Brain microvascular endothelial cell (primary cell): ENCODE measurements around the gene CDK16.

Source experiments
- DNase-seq: peaks from one replicate; pipeline ENCODE4 v3.0.0-alpha.2; 2020
- H3K27ac ChIP-seq: fragments of 250-450 bp; sonication (Bioruptor Pico); 2 replicates; pipeline ENCODE4 v1.5.1; 2020; ENCODE audit warnings: mild to moderate bottlenecking, moderate library complexity
- H3K27me3 ChIP-seq: fragments of 250-450 bp; sonication (Bioruptor Pico); replicated peaks from 2 replicates; pipeline ENCODE4 v1.5.1; 2020; ENCODE audit warnings: mild to moderate bottlenecking
- H3K36me3 ChIP-seq: fragments of 250-450 bp; sonication (Bioruptor Pico); replicated peaks from 2 replicates; pipeline ENCODE4 v1.5.1; 2020; ENCODE audit warnings: mild to moderate bottlenecking
- H3K4me3 ChIP-seq: 2 replicates; pipeline ENCODE4 v1.5.1; 2011; ENCODE audit warnings: low read depth, mild to moderate bottlenecking, control low read depth, low read length, moderate library complexity
- in situ Hi-C: cut with HindIII; loops from 2 replicates; pipeline ENCODE4 v1.10.0; 2017; ENCODE audit warnings: low sequenced_read_pairs, low pct_ligation_motif_present
- TF ChIP-seq, protein P1 (sequence below): IDR thresholded peaks from 2 replicates; pipeline ENCODE4 v1.5.1; 2011; ENCODE audit warnings: low read depth, mild to moderate bottlenecking, moderate library complexity, low read length, control low read depth, inconsistent platforms; ENCODE audit errors: missing control alignments

The CDK16 gene

DNA sequence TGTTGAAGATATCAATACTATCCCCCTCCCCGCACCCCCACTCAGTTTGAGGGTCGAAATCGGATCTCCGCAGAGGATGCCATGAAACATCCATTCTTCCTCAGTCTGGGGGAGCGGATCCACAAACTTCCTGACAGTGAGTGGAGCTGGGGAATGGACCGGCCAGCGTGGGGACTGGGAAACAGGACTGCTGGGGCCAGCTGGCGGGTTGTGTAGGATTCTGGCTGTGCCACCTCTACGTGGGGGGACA, 8.8 kb downstream of the CDK16 start:
- no peak for DNase-seq
- Histone ChIP-seq H3K36me3 (peaks cover 60% of the 10 kb centered on the region), H3K27ac (no peak overlapping the region), H3K4me3 (no peak overlapping the region), H3K27me3 (no peaks in the 10 kb centered on the region)
- in situ Hi-C loops: no loop called here
- TF ChIP-seq, protein P1, sequence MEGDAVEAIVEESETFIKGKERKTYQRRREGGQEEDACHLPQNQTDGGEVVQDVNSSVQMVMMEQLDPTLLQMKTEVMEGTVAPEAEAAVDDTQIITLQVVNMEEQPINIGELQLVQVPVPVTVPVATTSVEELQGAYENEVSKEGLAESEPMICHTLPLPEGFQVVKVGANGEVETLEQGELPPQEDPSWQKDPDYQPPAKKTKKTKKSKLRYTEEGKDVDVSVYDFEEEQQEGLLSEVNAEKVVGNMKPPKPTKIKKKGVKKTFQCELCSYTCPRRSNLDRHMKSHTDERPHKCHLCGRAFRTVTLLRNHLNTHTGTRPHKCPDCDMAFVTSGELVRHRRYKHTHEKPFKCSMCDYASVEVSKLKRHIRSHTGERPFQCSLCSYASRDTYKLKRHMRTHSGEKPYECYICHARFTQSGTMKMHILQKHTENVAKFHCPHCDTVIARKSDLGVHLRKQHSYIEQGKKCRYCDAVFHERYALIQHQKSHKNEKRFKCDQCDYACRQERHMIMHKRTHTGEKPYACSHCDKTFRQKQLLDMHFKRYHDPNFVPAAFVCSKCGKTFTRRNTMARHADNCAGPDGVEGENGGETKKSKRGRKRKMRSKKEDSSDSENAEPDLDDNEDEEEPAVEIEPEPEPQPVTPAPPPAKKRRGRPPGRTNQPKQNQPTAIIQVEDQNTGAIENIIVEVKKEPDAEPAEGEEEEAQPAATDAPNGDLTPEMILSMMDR: no peak

DNA sequence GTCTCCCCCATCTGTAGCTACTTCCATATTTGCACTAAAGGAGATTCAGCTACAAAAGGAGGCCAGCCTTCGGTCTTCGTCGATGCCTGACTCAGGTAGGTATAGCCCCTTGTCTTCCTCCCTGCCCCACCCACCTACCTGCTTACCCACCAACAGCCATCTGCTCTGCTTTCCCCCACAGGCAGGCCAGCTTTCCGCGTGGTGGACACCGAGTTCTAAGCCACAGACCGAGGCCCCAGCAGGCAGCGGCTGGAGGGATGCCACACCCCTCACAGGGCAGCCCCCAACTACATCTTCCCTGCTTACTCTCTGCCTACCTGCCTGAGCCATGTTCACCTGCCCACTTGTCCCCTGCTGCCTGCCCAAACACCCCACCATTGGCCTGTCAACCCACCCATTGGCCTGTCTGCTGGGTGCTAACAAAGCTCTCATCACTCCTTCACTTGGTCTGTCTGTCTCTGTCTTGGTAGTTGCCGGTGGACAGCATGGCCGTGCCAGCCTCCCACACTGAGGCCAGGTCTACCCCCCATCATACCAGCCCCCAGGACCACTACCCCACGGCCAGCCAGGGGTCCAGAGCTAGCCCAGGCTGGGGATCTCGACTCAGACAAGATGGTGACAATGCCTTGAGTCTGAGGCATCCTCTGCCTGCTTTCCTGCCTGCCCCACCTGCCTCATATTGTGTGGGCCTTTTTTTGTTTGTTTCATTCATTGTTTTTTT, 10.2 kb downstream of the CDK16 start:
- TF ChIP-seq, protein P1: no peak
- no peak for DNase-seq
- in situ Hi-C loops: no loop called here

DNA sequence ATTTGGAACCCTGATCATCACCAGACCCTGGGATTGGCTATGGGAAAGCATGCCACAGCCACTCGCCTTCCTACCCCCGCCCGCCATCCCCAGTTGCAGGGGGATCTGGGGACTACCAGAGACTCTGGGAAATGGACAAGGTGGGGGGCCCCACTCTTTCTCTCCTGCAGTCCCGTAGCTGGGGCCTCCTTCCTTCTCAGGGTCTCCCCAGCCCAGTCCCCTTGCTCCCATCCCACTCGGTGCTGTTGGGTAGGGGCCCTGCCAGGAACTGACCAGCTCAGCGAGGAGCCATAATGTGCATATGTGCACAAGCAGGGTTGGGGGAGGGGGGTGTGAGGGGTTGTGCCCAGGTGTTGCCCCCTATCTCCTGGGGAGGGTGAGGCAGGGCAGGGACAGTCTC, 10.9 kb downstream of the CDK16 start:
- DNase-seq: no peak
- no peak overlapping the region for H3K27ac ChIP-seq
- no peak overlapping the region for H3K4me3 ChIP-seq
- TF ChIP-seq, protein P1: no peak
- in situ Hi-C loops: no loop called here
- peaks cover 45% of the 10 kb centered on the region for H3K36me3 ChIP-seq
- H3K27me3 ChIP-seq: no peaks in the 10 kb centered on the region

More for the DNA sequence above, 10.2 kb downstream of the CDK16 start:
- H3K27ac ChIP-seq: no peak overlapping the region
- H3K27me3 ChIP-seq: no peaks in the 10 kb centered on the region
- no peak overlapping the region for H3K4me3 ChIP-seq
- peaks cover 52% of the 10 kb centered on the region for H3K36me3 ChIP-seq

DNA sequence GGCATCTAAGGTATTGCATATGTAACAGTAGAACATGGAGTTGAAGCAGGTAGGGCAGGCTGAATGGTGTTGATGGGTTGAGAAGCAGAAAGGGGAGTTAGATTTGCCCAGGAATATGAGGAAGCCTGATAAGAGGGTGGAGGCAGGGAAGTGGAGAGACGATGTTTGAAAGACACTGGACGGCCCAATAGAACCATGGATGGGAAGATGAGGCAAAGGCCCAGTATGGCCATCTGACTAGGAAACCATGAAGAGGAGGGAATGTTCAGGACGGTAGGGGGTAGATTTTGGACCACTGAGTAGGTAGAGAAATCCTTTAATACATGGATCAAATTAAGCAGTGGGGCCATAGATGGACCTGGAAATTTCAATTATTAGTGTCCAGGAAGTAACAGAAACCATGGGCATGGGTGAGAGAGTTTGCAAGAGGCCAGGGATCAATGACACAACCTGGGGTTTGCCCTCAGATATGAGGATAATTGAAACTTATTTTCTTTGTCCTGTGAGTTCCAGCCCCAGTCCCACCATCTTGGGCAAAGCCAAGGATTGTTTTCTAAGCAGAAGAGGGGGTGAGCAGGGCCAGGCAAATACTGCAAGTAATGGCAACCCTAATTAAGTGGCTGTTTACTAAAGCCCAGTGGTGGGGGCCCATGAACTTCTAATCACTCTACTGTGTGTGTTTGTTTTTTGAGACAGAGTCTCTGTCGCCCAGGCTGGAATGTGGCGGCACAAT, 11.8 kb downstream of the CDK16 start:
- H3K27ac ChIP-seq: no peak overlapping the region
- no peaks in the 10 kb centered on the region for H3K27me3 ChIP-seq
- H3K4me3 ChIP-seq: no peak overlapping the region

DNA sequence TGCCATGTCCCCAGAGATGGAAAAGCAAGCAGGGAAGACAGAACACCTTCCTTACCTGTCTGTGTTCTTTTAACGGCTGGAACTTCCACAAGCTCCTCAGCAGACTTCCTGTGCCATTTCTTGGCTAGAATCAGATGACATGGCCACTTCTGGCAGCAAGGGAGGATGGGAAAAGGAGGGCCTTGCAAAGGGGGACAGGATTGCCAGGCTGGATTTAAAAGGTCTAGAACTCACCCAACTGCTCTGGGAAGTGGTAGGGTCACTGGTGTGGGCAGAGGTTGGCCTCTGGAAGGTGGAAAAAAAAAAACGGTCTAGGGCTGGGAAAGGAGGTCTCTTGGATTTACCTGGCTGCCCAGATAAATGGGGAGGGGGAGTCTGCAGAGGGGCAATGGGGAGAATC, 12.7 kb downstream of the CDK16 start:
- Histone ChIP-seq H3K4me3 (no peak overlapping the region), H3K36me3 (peaks cover 29% of the 10 kb centered on the region), H3K27ac (no peak overlapping the region), H3K27me3 (no peaks in the 10 kb centered on the region)
- in situ Hi-C loops: no loop called here
- TF ChIP-seq, protein P1: no peak
- no peak for DNase-seq

More for the DNA sequence above, 11.8 kb downstream of the CDK16 start:
- in situ Hi-C loops: no loop called here
- TF ChIP-seq, protein P1: no peak
- DNase-seq: no peak
- H3K36me3 ChIP-seq: peaks cover 38% of the 10 kb centered on the region
